Heart left ventricle (tissue), 16 donors: Measurements from ENCODE around the gene ZNF792. TPM values are rescaled to one million over a fixed set of nuclear protein-coding genes. Genes with fewer than 3 reads are reported as not detected.

ENCODE experiments used
- ATAC-seq, 4 donors: fragments of 200-7000 bp; cut with Tn5 transposase; one replicate each; pipeline ENCODE4 v1.9.1; 2020 to 2022; ENCODE audit warnings: moderate library complexity in 4 of 4, mild to moderate bottlenecking in 3 of 4, moderate number of reproducible peaks in 1 of 4
- DNase-seq, 5 donors: peaks; one replicate each; pipeline ENCODE4 v3.0.0-alpha.2; 2020
- H3K27ac ChIP-seq, 12 donors: fragments of 200-600 bp; sonication (generic) in 4 of 12; one replicate each; pipeline versions ENCODE4 v1.5.0 to v1.8.0; 2016 to 2022; ENCODE audit warnings: mild to moderate bottlenecking in 2 of 12
- H3K27me3 ChIP-seq, 9 donors: fragments of 200-600 bp; sonication (generic) in 2 of 9; one replicate each; pipeline versions ENCODE4 v1.5.1 to v1.8.0; 2016 to 2022; ENCODE audit warnings: mild to moderate bottlenecking in 3 of 9
- H3K36me3 ChIP-seq, 9 donors: fragments of 200-600 bp; sonication (generic) in 2 of 9; one replicate each; pipeline versions ENCODE4 v1.5.0 to v1.8.0; 2018 to 2022; ENCODE audit warnings: mild to moderate bottlenecking in 2 of 9
- H3K4me1 ChIP-seq, 12 donors: fragments of 200-600 bp; sonication (generic) in 4 of 12; one replicate each; pipeline versions ENCODE4 v1.5.0 to v1.8.0; 2016 to 2022; ENCODE audit warnings: mild to moderate bottlenecking in 3 of 12
- H3K4me3 ChIP-seq, 12 donors: fragments of 200-600 bp; sonication (generic) in 4 of 12; one replicate each; pipeline versions ENCODE4 v1.5.0 to v1.8.0; 2017 to 2022; ENCODE audit warnings: mild to moderate bottlenecking in 9 of 12, moderate library complexity in 4 of 12
- H3K9me3 ChIP-seq, 12 donors: fragments of 200-600 bp; sonication (generic) in 4 of 12; one replicate each; pipeline versions ENCODE4 v1.5.0 to v1.8.0; 2016 to 2022; ENCODE audit warnings: mild to moderate bottlenecking in 1 of 12
- CTCF ChIP-seq, 12 donors: fragments of 200-600 bp; sonication (generic) in 4 of 12; IDR thresholded peaks; one replicate each; pipeline versions ENCODE4 v1.5.0 to v1.8.0; 2018 to 2022; ENCODE audit warnings: antibody characterized with exemption in 12 of 12, mild to moderate bottlenecking in 5 of 12
- POLR2A ChIP-seq, 2 donors: fragments of 450-650 bp; IDR thresholded peaks; one replicate each; pipeline ENCODE4 v1.6.1; 2017; ENCODE audit warnings: antibody characterized with exemption in 2 of 2, mild to moderate bottlenecking in 2 of 2, moderate library complexity in 2 of 2
- WGBS, 4 donors: extraction: QIAGEN DNeasy Blood & Tissue Kit in 2 of 4; methylation state at CpG; one replicate each; pipeline versions ENCODE4 v1.1.5 to v1.1.7; 2013 to 2018; 5-methylcytosine and 5-hydroxymethylcytosine counted together
- intact Hi-C, 10 donors: fragments of 100-400 bp; cut with DNase I; formaldehyde crosslinking; loops; one replicate each; pipeline versions ENCODE4 v1.11.1 to v1.14.2; 2022
- polyA plus RNA-seq, 2 donors: library from polyadenylated mRNA; stranded (reverse); fragments of 200-250 nt; gene quantifications; one replicate each; pipeline ENCODE4 v1.2.3, GENCODE V29; 2013
- total RNA-seq, 9 donors: library from RNA; depleted of rRNA in 2 of 9; stranded (reverse); fragments of >200 nt in 2 of 9; fragmentation: NEBNext Ultra II Directional in 3 of 9; extraction: Animal tissue kit (Norgen Biotek cat#: 25700) in 3 of 9; gene quantifications; one replicate each; pipeline versions ENCODE4 v1.1.0 to v1.2.4, GENCODE V29; 2016 to 2023
- donor health status: ischemic (EF 13 %, LVEDD 7.1; RV severe dilation, severe dysfunction).
- donor health status: healthy with polysubstance abuse.
- donor health status: DM: no; HTN: yes; CAD: no.
- donor health status: DM: no; HTN: no; CAD: no.
- donor health status: ischemic (EF 25% LVEDD 6.9; RV normal size, moderate dysfunction).
- donor health status: ischemic (EF 25% LVEDD 5.7; RV mildly dilated, moderate dysfunction).
- donor health status: healthy.
- donor health status: DM: yes; HTN: yes; CAD: no.
- donor health status: ischemic (EF 35%, LVEDD 5.7; RV mildly dilated, moderate dysfunction).
- donor health status: nonischemic (EF 11% LVEDD 7.7; RV severe dilation, severe dysfunction).
- donor health status: DM: yes; HTN: yes; CAD: no.
- donor health status: PGD.
- donor health status: ischemic (EF 29% LVEDD 5.4; RV normal size, mild dysfunction).
- donor health status: nonischemic (EF 23%, LVEDD 6.1; RV moderate dilation, normal function).

Gene ZNF792
- total and polyA plus RNA-seq, 11 donors: 1.3 to 8.2 (median 4.1) TPM

- TF ChIP-seq POLR2A (IDR thresholded peaks at IDR 0.05) (no peak), CTCF (IDR thresholded peaks at IDR 0.05) (no peak)
Observed at GRCh38 chr19:34960103-34960805, 3.8 kb downstream of the ZNF792 start.

DNA sequence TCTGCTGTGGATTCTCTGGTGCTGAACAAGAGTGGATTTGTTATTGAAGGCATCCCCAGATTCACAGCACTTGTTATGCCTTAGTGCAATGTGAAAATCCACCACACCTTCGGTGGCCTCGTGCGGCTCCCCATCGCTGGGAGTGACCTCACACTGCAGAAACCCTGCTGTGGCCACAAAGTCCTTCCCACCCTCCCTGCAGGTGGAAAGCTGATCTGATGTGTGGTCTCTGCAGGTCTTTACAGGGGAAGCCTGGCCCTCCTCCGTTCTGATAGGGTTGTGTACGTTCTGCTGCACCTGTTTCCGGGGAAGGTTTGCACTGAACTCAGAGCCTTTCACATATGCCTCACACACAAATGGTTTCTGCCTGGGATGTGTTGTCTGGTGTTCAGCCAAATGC, 5.0 kb downstream of the ZNF792 start:
- H3K4me1 ChIP-seq: peaks cover 0 to 22% (median 13%) of the 10 kb centered on the region in 12 donors
- TF ChIP-seq CTCF (IDR thresholded peaks at IDR 0.05): no peak
- TF ChIP-seq POLR2A (IDR thresholded peaks at IDR 0.05): no peak
- DNase-seq (no peak), ATAC-seq (no peak)
- H3K9me3 ChIP-seq: peaks cover 7 to 83% (median 70%) of the 10 kb centered on the region in 12 donors
- H3K36me3 ChIP-seq: peaks cover 27 to 76% (median 45%) of the 10 kb centered on the region in 9 donors
- intact Hi-C loops: no loop called here
- H3K4me3 ChIP-seq: no peak overlapping the region
- 90 to 99% (median 93%) methylated on average over 7 of the region's 7 CpGs for WGBS, 4 donors
- H3K27me3 ChIP-seq: no peaks in the 10 kb centered on the region
- H3K27ac ChIP-seq: no peak overlapping the region

More at GRCh38 chr19:34960103-34960805, 3.8 kb downstream of the ZNF792 start:
- Histone ChIP-seq H3K4me3 (no peak overlapping the region), H3K27ac (no peak overlapping the region), H3K9me3 (peaks cover 7 to 72% (median 59%) of the 10 kb centered on the region in 12 donors), H3K4me1 (peaks cover 0 to 28% (median 13%) of the 10 kb centered on the region in 12 donors), H3K27me3 (no peaks in the 10 kb centered on the region), H3K36me3 (peaks cover 27 to 66% (median 45%) of the 10 kb centered on the region in 9 donors)
- WGBS, 4 donors: 94 to 98% (median 97%) methylated on average over 8 of the region's 8 CpGs
- DNase-seq: no peak
- intact Hi-C loops: no loop called here
- ATAC-seq: no peak

DNA sequence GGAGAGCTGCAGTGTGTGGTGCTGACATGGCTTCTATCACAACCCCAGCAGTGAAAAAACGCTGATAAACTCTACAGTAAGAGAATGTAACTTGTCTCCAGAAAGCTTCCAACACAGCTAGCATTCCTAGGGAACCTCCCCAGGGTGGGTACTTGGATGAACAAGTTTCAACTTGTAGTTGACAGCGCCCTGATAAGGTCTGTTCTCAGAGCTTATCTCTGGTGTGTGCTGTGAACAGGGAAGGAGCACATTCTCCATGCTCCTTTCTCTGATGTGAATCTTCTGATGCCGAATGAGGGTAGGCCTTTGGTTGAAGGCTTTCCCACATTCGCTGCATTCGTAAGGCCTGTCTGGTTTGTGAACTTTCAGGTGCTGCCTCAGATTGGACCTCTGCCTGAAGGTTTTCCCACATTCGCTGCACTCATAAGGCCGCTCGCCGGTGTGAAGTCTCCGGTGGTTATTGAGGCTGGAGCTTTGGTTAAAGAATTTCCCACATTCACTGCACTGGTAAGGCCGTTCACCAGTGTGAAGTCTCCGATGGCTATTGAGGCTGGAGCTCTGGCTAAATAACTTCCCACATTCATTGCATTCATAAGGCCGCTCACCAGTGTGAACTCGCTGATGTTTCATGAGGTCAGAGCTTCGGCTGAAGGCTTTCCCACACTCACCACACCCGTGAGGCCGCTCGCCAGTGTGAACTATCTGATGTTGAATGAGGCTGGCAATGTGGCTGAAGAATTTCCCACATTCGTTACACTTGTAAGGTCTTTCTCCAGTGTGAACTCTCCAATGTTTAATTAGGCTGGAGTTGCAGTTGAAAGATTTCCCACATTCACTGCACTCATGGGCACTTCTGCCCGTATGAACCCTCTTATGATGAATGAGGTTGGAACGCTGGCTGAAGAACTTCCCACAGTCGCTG, 5.9 kb downstream of the ZNF792 start:
- peaks cover 0 to 19% (median 12%) of the 10 kb centered on the region in 12 donors for H3K4me1 ChIP-seq
- no peaks in the 10 kb centered on the region for H3K27me3 ChIP-seq
- H3K9me3 ChIP-seq: peaks cover 9 to 93% (median 77%) of the 10 kb centered on the region in 12 donors
- H3K36me3 ChIP-seq: peaks cover 27 to 84% (median 45%) of the 10 kb centered on the region in 9 donors
- ATAC-seq (no peak), DNase-seq (no peak)
- intact Hi-C loops: no loop called here
- H3K4me3 ChIP-seq: no peak overlapping the region
- no peak overlapping the region for H3K27ac ChIP-seq
- WGBS, 4 donors: 95 to 97% (median 96%) methylated on average over 22 of the region's 22 CpGs
- TF ChIP-seq CTCF (IDR thresholded peaks at IDR 0.05) (no peak), POLR2A (IDR thresholded peaks at IDR 0.05) (no peak)

- intact Hi-C loops: no loop called here
- ATAC-seq: no peak
- H3K9me3 ChIP-seq: peaks cover 5 to 99% (median 76%) of the 10 kb centered on the region in 12 donors
Observed at GRCh38 chr19:34953092-34953491, 10.9 kb downstream of the ZNF792 start.

More at GRCh38 chr19:34953092-34953491, 10.9 kb downstream of the ZNF792 start:
- Histone ChIP-seq H3K4me1 (no peaks in the 10 kb centered on the region), H3K4me3 (no peak overlapping the region), H3K27ac (no peak overlapping the region), H3K36me3 (peaks cover 8 to 76% (median 19%) of the 10 kb centered on the region in 9 donors), H3K27me3 (no peaks in the 10 kb centered on the region)
- TF ChIP-seq POLR2A (IDR thresholded peaks at IDR 0.05): no peak
- TF ChIP-seq CTCF (IDR thresholded peaks at IDR 0.05): no peak
- no peak for DNase-seq
